Prostate gland (tissue), 2 donors: ENCODE data around the gene EEA1.
"Not testable (repeated sequence)": the region's sequence is repeated elsewhere in the genome, so short reads cannot be mapped to it uniquely, and the experiment has no call there.

Source experiments
- CTCF ChIP-seq, 4 experiments: fragments of 200-600 bp in 2 of 4; fragments of 450-650 bp in 2 of 4; sonication (generic) in 2 of 4; IDR thresholded peaks; 1 replicate in 3 of 4; 2 replicates in 1 of 4; pipeline ENCODE4 v1.5.1; 2016 to 2019; ENCODE audit warnings: antibody characterized with exemption in 4 of 4, mild to moderate bottlenecking in 2 of 4, moderate library complexity in 2 of 4
- POLR2A ChIP-seq: fragments of 450-650 bp; IDR thresholded peaks from one replicate; pipeline ENCODE4 v1.6.1; 2016; ENCODE audit warnings: antibody characterized with exemption, mild to moderate bottlenecking
- POLR2AphosphoS5 ChIP-seq: sonication (generic); formaldehyde crosslinking; IDR thresholded peaks from one replicate; pipeline ENCODE4 v1.6.1; 2017; ENCODE audit warnings: antibody characterized with exemption

- not testable (repeated sequence) for TF ChIP-seq CTCF (IDR thresholded peaks at IDR 0.05); POLR2A; POLR2AphosphoS5
Measured at GRCh38 chr12:92964378-92964777, 35.3 kb upstream of the EEA1 start.
